ENCODE measurements around the gene IFNL1. TPM values are rescaled to one million over a fixed set of nuclear protein-coding genes. Genes with fewer than 3 reads are reported as not detected.

IFNL1 gene
- total RNA-seq, 1 experiment from 2014 or later: not detected

DNA sequence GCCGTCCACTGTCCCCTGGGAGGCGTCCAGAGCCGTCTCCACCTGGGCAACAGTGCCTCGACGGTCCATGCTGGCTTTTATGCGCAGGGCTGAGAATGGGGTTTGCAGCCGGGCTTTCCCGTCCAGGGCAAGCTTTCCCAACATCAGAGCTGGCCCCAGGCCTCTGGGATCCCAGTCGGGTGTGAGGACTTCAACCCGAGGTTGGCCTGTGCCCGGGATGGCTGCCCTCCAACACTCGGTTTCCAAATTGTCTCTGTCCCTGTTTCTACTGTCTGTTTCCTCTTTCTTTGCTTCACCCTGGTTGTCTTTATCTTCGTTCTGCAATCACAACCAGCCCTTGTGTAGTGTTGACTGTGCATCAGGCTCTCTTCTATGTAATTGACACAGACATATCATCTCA is 47.4 kb upstream of the IFNL1 start, which contains the start of gene IFNL4:
IFNL4 (minus strand) TSS at position 51 of the 400 bp plus-strand sequence.
- no peak for ATAC-seq
- CTCF ChIA-PET: interaction anchor here (0.6 to 0.7 kb wide), 2 partner anchors 16 to 72 kb away, joined by 3 read pairs; partner anchors contain the start of gene LRFN1
- Mint-ChIP-seq H3K36me3 (no peaks in the 10 kb centered on the region), H3K4me1 (no peaks in the 10 kb centered on the region), H3K9me3 (no peaks in the 10 kb centered on the region), H3K27ac (no peak within 1 kb of the TSS), H3K4me3 (peak within 1 kb of the TSS; percentile 46), H3K27me3 (ENCODE audit: low read depth) (peaks cover 71% of the 10 kb centered on the region)
- TF ChIP-seq HMGA2 (CRISPR knock-in tag; IDR thresholded peaks at IDR 0.05) (no peak), SP1 (CRISPR knock-in tag; conservative IDR thresholded peaks at IDR 0.05) (no peak), ZNF425 (CRISPR knock-in tag; conservative IDR thresholded peaks at IDR 0.05) (no peak), GABPB1 (CRISPR knock-in tag; IDR thresholded peaks at IDR 0.05) (no peak), ZNF219 (CRISPR knock-in tag; IDR thresholded peaks at IDR 0.05; ENCODE audit: borderline replicate concordance) (no peak), NR3C1 (CRISPR knock-in tag; conservative IDR thresholded peaks at IDR 0.05; ENCODE audit: low read depth) (no peak), TEAD4 (CRISPR knock-in tag; IDR thresholded peaks at IDR 0.05) (no peak), IRF2 (CRISPR knock-in tag; IDR thresholded peaks at IDR 0.05; ENCODE audit: borderline replicate concordance, low read depth) (no peak), RORB (CRISPR knock-in tag; IDR thresholded peaks at IDR 0.05) (no peak), ZNF671 (CRISPR knock-in tag; IDR thresholded peaks at IDR 0.05) (no peak)
- TF ChIP-seq, protein P1, sequence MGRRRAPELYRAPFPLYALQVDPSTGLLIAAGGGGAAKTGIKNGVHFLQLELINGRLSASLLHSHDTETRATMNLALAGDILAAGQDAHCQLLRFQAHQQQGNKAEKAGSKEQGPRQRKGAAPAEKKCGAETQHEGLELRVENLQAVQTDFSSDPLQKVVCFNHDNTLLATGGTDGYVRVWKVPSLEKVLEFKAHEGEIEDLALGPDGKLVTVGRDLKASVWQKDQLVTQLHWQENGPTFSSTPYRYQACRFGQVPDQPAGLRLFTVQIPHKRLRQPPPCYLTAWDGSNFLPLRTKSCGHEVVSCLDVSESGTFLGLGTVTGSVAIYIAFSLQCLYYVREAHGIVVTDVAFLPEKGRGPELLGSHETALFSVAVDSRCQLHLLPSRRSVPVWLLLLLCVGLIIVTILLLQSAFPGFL (CRISPR knock-in tag; IDR thresholded peaks at IDR 0.05; ENCODE audit: borderline replicate concordance): no peak
- TF ChIP-seq, protein P2, sequence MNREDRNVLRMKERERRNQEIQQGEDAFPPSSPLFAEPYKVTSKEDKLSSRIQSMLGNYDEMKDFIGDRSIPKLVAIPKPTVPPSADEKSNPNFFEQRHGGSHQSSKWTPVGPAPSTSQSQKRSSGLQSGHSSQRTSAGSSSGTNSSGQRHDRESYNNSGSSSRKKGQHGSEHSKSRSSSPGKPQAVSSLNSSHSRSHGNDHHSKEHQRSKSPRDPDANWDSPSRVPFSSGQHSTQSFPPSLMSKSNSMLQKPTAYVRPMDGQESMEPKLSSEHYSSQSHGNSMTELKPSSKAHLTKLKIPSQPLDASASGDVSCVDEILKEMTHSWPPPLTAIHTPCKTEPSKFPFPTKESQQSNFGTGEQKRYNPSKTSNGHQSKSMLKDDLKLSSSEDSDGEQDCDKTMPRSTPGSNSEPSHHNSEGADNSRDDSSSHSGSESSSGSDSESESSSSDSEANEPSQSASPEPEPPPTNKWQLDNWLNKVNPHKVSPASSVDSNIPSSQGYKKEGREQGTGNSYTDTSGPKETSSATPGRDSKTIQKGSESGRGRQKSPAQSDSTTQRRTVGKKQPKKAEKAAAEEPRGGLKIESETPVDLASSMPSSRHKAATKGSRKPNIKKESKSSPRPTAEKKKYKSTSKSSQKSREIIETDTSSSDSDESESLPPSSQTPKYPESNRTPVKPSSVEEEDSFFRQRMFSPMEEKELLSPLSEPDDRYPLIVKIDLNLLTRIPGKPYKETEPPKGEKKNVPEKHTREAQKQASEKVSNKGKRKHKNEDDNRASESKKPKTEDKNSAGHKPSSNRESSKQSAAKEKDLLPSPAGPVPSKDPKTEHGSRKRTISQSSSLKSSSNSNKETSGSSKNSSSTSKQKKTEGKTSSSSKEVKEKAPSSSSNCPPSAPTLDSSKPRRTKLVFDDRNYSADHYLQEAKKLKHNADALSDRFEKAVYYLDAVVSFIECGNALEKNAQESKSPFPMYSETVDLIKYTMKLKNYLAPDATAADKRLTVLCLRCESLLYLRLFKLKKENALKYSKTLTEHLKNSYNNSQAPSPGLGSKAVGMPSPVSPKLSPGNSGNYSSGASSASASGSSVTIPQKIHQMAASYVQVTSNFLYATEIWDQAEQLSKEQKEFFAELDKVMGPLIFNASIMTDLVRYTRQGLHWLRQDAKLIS (CRISPR knock-in tag; IDR thresholded peaks at IDR 0.05; ENCODE audit: borderline replicate concordance): no peak
- TF ChIP-seq, protein P3, sequence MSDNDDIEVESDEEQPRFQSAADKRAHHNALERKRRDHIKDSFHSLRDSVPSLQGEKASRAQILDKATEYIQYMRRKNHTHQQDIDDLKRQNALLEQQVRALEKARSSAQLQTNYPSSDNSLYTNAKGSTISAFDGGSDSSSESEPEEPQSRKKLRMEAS (CRISPR knock-in tag; IDR thresholded peaks at IDR 0.05): no peak
- TF ChIP-seq, protein P4, sequence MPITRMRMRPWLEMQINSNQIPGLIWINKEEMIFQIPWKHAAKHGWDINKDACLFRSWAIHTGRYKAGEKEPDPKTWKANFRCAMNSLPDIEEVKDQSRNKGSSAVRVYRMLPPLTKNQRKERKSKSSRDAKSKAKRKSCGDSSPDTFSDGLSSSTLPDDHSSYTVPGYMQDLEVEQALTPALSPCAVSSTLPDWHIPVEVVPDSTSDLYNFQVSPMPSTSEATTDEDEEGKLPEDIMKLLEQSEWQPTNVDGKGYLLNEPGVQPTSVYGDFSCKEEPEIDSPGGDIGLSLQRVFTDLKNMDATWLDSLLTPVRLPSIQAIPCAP (CRISPR knock-in tag; IDR thresholded peaks at IDR 0.05): no peak
- TF ChIP-seq, protein P5, sequence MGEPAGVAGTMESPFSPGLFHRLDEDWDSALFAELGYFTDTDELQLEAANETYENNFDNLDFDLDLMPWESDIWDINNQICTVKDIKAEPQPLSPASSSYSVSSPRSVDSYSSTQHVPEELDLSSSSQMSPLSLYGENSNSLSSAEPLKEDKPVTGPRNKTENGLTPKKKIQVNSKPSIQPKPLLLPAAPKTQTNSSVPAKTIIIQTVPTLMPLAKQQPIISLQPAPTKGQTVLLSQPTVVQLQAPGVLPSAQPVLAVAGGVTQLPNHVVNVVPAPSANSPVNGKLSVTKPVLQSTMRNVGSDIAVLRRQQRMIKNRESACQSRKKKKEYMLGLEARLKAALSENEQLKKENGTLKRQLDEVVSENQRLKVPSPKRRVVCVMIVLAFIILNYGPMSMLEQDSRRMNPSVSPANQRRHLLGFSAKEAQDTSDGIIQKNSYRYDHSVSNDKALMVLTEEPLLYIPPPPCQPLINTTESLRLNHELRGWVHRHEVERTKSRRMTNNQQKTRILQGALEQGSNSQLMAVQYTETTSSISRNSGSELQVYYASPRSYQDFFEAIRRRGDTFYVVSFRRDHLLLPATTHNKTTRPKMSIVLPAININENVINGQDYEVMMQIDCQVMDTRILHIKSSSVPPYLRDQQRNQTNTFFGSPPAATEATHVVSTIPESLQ (CRISPR knock-in tag; IDR thresholded peaks at IDR 0.05): no peak
- POLR2A ChIA-PET: no interaction called here
- DNase-seq (ENCODE audit: low spot score): no peak

DNA sequence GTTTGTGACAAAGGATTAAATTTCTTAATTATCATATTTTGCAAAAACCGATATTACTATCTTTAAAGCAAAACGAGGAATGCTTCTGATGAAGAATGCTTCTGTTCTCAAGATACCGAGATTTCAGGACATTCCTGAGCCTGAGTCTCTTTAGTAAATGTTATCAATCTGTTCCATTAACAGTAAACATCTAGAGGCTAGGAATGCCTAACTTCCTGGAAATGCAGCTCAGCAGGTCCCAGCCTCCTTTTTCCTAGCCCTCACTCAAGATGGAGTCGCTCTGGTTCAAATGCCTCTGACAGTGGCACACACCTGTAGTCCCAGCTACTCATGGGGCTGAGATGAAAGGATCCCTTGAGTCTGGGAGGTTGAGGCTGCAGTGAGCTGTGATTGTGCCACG is 45.1 kb upstream of the IFNL1 start:
- peaks cover 80% of the 10 kb centered on the region for H3K27me3 Mint-ChIP-seq (ENCODE audit: low read depth)
- no peak overlapping the region for H3K4me3 Mint-ChIP-seq
- H3K27ac Mint-ChIP-seq: no peak overlapping the region
- H3K36me3 Mint-ChIP-seq: no peaks in the 10 kb centered on the region
- no peaks in the 10 kb centered on the region for H3K4me1 Mint-ChIP-seq
- CTCF ChIA-PET: no interaction called here
- H3K9me3 Mint-ChIP-seq: no peaks in the 10 kb centered on the region
- DNase-seq (ENCODE audit: low spot score) (no peak), ATAC-seq (no peak)
- POLR2A ChIA-PET: no interaction called here
- no peak for TF ChIP-seq HMGXB4 (CRISPR knock-in tag; IDR thresholded peaks at IDR 0.05)
- no peak for TF ChIP-seq FOXJ3 (CRISPR knock-in tag; IDR thresholded peaks at IDR 0.05; ENCODE audit: borderline replicate concordance)
- TF ChIP-seq, protein P6, sequence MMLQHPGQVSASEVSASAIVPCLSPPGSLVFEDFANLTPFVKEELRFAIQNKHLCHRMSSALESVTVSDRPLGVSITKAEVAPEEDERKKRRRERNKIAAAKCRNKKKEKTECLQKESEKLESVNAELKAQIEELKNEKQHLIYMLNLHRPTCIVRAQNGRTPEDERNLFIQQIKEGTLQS (CRISPR knock-in tag; conservative IDR thresholded peaks at IDR 0.05): no peak

Measured in WTC11 (cell line).